GM23248 (cell line): ENCODE measurements around the gene TRAF7.

ENCODE experiments used
- EZH2 ChIP-seq: fragments of 200-600 bp; sonication (generic); IDR thresholded peaks from 2 replicates; pipeline ENCODE4 v1.6.1; 2018; ENCODE audit warnings: antibody characterized with exemption, mild to moderate bottlenecking; ENCODE audit not compliant: insufficient read depth, poor library complexity, severe bottlenecking
- EZH2phosphoT487 ChIP-seq: fragments of 200-600 bp; sonication (generic); IDR thresholded peaks from 2 replicates; pipeline ENCODE4 v1.6.1; 2018; ENCODE audit warnings: antibody characterized with exemption, moderate library complexity, mild to moderate bottlenecking, low read depth; ENCODE audit not compliant: insufficient read depth

GRCh38 chr16:2200313-2200712 lies 44.7 kb downstream of the TRAF7 start:
- no peak for TF ChIP-seq EZH2
- TF ChIP-seq EZH2phosphoT487 = no peak
